K562 (cell line): ENCODE measurements around the gene GFOD1. TPM values are rescaled to one million over a fixed set of nuclear protein-coding genes. Genes with fewer than 3 reads are reported as not detected.

Experiments
- ATAC-seq: fragments of 200-7000 bp; cut with Tn5 transposase; 3 replicates; pipeline ENCODE4 v1.9.1; 2020; ENCODE audit warnings: moderate library complexity
- BruUV-seq: library from RNA; stranded (reverse); fragments of 400-500 nt; replicated peaks from 2 replicates; lab custom pipeline; 2021; lab: Mats Ljungman, UMichigan
- CTCF ChIA-PET: fragments of 300-600 bp; formaldehyde crosslinking; extraction: SDS; loops from one replicate; lab custom pipeline; 2021; ENCODE audit warnings: low intra/inter-chr PET ratio; lab: Yijun Ruan, JAX
- POLR2A ChIA-PET: fragments of 300-600, 350-650 bp; sonication (Branson Sonifier 250); formaldehyde crosslinking; extraction: SDS; loops from one replicate; lab custom pipeline; 2021; ENCODE audit warnings: antibody characterized with exemption, inconsistent platforms; lab: Yijun Ruan, JAX
- DNase-seq, 4 experiments: peaks; one replicate each; pipeline versions ENCODE4 v3.0.0 to v3.0.0-alpha.2; 2011 to 2018; ENCODE audit warnings: low spot score in 3 of 4, mixed read lengths in 3 of 4; ENCODE audit errors: extremely low read depth in 1 of 4
- FAIRE-seq: peaks from 2 replicates; lab custom pipeline; 2011; peaks lifted over from hg19 to GRCh38; lab: Jason Lieb, UNC
- H2AFZ ChIP-seq: 2 replicates; pipeline ENCODE4 v1.6.0; 2011; ENCODE audit warnings: low read depth, low read length, control low read depth, inconsistent platforms
- H3K27ac ChIP-seq: fragments of 200-600 bp; 3 replicates; pipeline ENCODE4 v1.8.0; 2011; ENCODE audit warnings: low read depth, mild to moderate bottlenecking, control low read depth, inconsistent platforms, low read length, moderate library complexity, mixed read lengths; ENCODE audit errors: extremely low read depth
- H3K27me3 ChIP-seq, 2 experiments: fragments of 300-600 bp in 1 of 2; 2 replicates in 1 of 2; 3 replicates in 1 of 2; pipeline versions ENCODE4 v1.6.0 to v1.8.0; 2011; ENCODE audit warnings: inconsistent platforms in 2 of 2, low read length in 2 of 2, mild to moderate bottlenecking in 1 of 2, mixed read lengths in 1 of 2, moderate library complexity in 1 of 2; ENCODE audit not compliant: control insufficient read depth in 2 of 2, insufficient read depth in 2 of 2
- H3K36me3 ChIP-seq: fragments of 300-600 bp; 3 replicates; pipeline ENCODE4 v1.8.0; 2011; ENCODE audit warnings: mild to moderate bottlenecking, low read length, inconsistent platforms; ENCODE audit not compliant: control insufficient read depth, insufficient read depth
- H3K4me1 ChIP-seq, 2 experiments: fragments of 200-600 bp in 1 of 2; replicated peaks in 1 of 2; 2 replicates in 1 of 2; 3 replicates in 1 of 2; pipeline versions ENCODE4 v1.5.1 to v1.8.0; 2011; ENCODE audit warnings: inconsistent platforms in 2 of 2, low read length in 2 of 2, mild to moderate bottlenecking in 1 of 2, mixed read lengths in 1 of 2, moderate library complexity in 1 of 2; ENCODE audit not compliant: control insufficient read depth in 2 of 2, insufficient read depth in 2 of 2
- H3K4me2 ChIP-seq: 2 replicates; pipeline ENCODE4 v1.6.1; 2011; ENCODE audit warnings: low read length, control low read depth, inconsistent platforms, mixed read lengths; ENCODE audit not compliant: insufficient read depth
- H3K4me3 ChIP-seq: fragments of 200-600 bp; sonication (generic), shearing (Covaris generic); 2 replicates; pipeline ENCODE4 v1.5.1; 2016; ENCODE audit warnings: control low read depth, inconsistent platforms
- H3K79me2 ChIP-seq: fragments of 200-600 bp; 3 replicates; pipeline ENCODE4 v1.8.0; 2011; ENCODE audit warnings: low read length, inconsistent platforms; ENCODE audit not compliant: control insufficient read depth, insufficient read depth
- H3K9ac ChIP-seq, 2 experiments: 2 replicates each; pipeline versions ENCODE4 v1.6.0 to v1.6.1; 2011; ENCODE audit warnings: low read depth in 2 of 2, low read length in 2 of 2, control low read depth in 1 of 2, inconsistent platforms in 1 of 2, mild to moderate bottlenecking in 1 of 2, mixed read lengths in 1 of 2; ENCODE audit not compliant: insufficient read depth in 1 of 2
- H3K9me1 ChIP-seq: one replicate; pipeline ENCODE4 v1.6.0; 2011; ENCODE audit warnings: inconsistent platforms, mild to moderate bottlenecking, low read length, moderate library complexity; ENCODE audit not compliant: control insufficient read depth, insufficient read depth
- H3K9me3 ChIP-seq: replicated peaks from 2 replicates; pipeline ENCODE4 v1.5.1; 2011; ENCODE audit warnings: low read depth, low read length, inconsistent platforms; ENCODE audit not compliant: control insufficient read depth, insufficient read depth
- H4K20me1 ChIP-seq: replicated peaks from 2 replicates; pipeline ENCODE4 v1.6.1; 2011; ENCODE audit warnings: low read length, inconsistent platforms, mixed read lengths; ENCODE audit not compliant: control insufficient read depth, insufficient read depth
- CBFB ChIP-seq: sonication (generic); formaldehyde crosslinking; IDR thresholded peaks from 2 replicates; pipeline ENCODE4 v1.4.0; 2020; ENCODE audit warnings: mild to moderate bottlenecking, missing genetic modification reagents
- KLF6 ChIP-seq: fragments of 250-450 bp; sonication (Bioruptor Pico); IDR thresholded peaks from 2 replicates; pipeline ENCODE4 v1.4.0; 2020; ENCODE audit warnings: mild to moderate bottlenecking, moderate library complexity, borderline replicate concordance
- TRIM25 ChIP-seq: fragments of 450-650 bp; IDR thresholded peaks from 2 replicates; pipeline ENCODE4 v1.7.0; 2016; ENCODE audit warnings: borderline replicate concordance
- ZBTB1 ChIP-seq: sonication (generic); formaldehyde crosslinking; IDR thresholded peaks from 2 replicates; pipeline ENCODE4 v1.8.1; 2023; ENCODE audit warnings: missing genetic modification reagents, low read depth, mild to moderate bottlenecking, borderline replicate concordance
- ZBTB40 ChIP-seq, 2 experiments: fragments of 450-650 bp in 1 of 2; sonication (generic) in 1 of 2; formaldehyde crosslinking in 1 of 2; IDR thresholded peaks; 2 replicates each; pipeline versions ENCODE4 v1.7.1 to v1.9.0; 2016 to 2022; ENCODE audit warnings: inconsistent platforms in 1 of 2, mild to moderate bottlenecking in 1 of 2, missing genetic modification reagents in 1 of 2
- ZNF584 ChIP-seq: fragments of 200-800 bp; sonication (Bioruptor generic); IDR thresholded peaks from 2 replicates; pipeline ENCODE4 v1.6.1; 2016; ENCODE audit warnings: low read depth, mild to moderate bottlenecking, missing genetic modification characterization, missing compliant biosample characterization
- WGBS: fragments of 100-300 bp; shearing (Covaris generic); methylation state at CpG from one replicate; pipeline ENCODE4 v1.1.6; 2016; ENCODE audit warnings: low coverage, mixed read lengths; ENCODE audit not compliant: insufficient coverage; ENCODE audit errors: missing lambda C conversion rate; 5-methylcytosine and 5-hydroxymethylcytosine counted together
- in situ Hi-C: fragments of 300-500 bp; cut with MboI; formaldehyde crosslinking; loops from 4 replicates; pipeline ENCODE4 v1.15.0; 2018; ENCODE audit warnings: inconsistent platforms, mixed read lengths
- intact Hi-C: fragments of 100-400 bp; cut with micrococcal nuclease; formaldehyde crosslinking; loops from 2 replicates; pipeline ENCODE4 v1.14.2; 2022
- polyA plus RNA-seq, 8 experiments: library from polyadenylated mRNA; depleted of rRNA in 4 of 8; stranded (reverse) in 5 of 8; unstranded in 3 of 8; fragments of >200 nt; fragmentation: Nextera tagmentation in 2 of 8; fragmentation: Illumina TruSeq in 1 of 8; extraction: Ambion mirVana in 2 of 8; extraction: Trizol in 1 of 8; gene quantifications; 2 replicates each; pipeline versions ENCODE4 v1.2.1 to v1.2.3, GENCODE V29; 2011 to 2014; ENCODE audit warnings: inconsistent platforms in 1 of 8, missing spikeins in 1 of 8
- total RNA-seq, 7 experiments: library from RNA; depleted of rRNA in 6 of 7; stranded (reverse); fragments of >200 nt in 6 of 7; fragmentation: Illumina TruSeq in 2 of 7; extraction: Trizol in 2 of 7; gene quantifications; 2 replicates each; pipeline versions ENCODE4 v1.2.1 to v1.2.3, GENCODE V29; 2011 to 2021; ENCODE audit warnings: low replicate concordance in 1 of 7

The GFOD1 gene
- total and polyA plus RNA-seq, 9 of the 15 experiments (the other 6 are each of a cell fraction or from before 2014, with no cell fraction given): 3.8 to 12.0 (median 8.2) TPM

GRCh38 chr6:13485303-13485702 is 2.1 kb downstream of the GFOD1 start:
- Histone ChIP-seq H3K36me3 (no peaks in the 10 kb centered on the region), H3K27ac (peak overlapping the region; percentile 28; the same call in 2 of the 3 replicates), H3K4me1 (peaks cover 31 to 32% of the 10 kb centered on the region in 2 experiments), H3K27me3 (no peaks in the 10 kb centered on the region; a peak in 1 of 5 replicates), H4K20me1 (no peaks in the 10 kb centered on the region), H3K9ac (peak overlapping the region; percentile 58 to 83; a peak in 3 of 4 replicates), H2AFZ (peak overlapping the region; percentile 78), H3K4me2 (peak overlapping the region; percentile 91), H3K79me2 (peaks cover 36% of the 10 kb centered on the region), H3K9me3 (no peaks in the 10 kb centered on the region), H3K9me1 (no peaks in the 10 kb centered on the region), H3K4me3 (peak overlapping the region; percentile 62)
- peak in 1 of 4 experiments; percentile 15 for DNase-seq
- intact Hi-C loops (loop anchor here (5.0 kb wide), 2 partner anchors 88 to 92 kb away; no protein-coding TSS in a partner anchor), in situ Hi-C loops (no loop called here)
- POLR2A ChIA-PET: interaction anchor here (0.9 kb wide), 1 partner anchor 12 kb away, joined by 3 read pairs; no protein-coding TSS in a partner anchor
- no peak for FAIRE-seq
- CTCF ChIA-PET: no interaction called here
- BruUV-seq: no TSS peak
- ATAC-seq: no peak
- TF ChIP-seq ZNF584 (CRISPR knock-in tag) (0 out of 2 replicates have a peak, but pooled peaks have one; percentile 34), ZBTB1 (CRISPR knock-in tag) (no peak), TRIM25 (0 out of 2 replicates have a peak, but pooled peaks have one; percentile 10), ZBTB40 (IDR thresholded peaks at IDR 0.05) (peak; percentile 42; the same call in 1 of the 2 replicates), ZBTB40 (CRISPR knock-in tag; IDR thresholded peaks at IDR 0.05) (no peak), KLF6 (CRISPR knock-in tag) (no peak), CBFB (CRISPR knock-in tag) (no peak)
- WGBS: 25% methylated on average over 4 of the region's 4 CpGs
